GM23248 (cell line): Measurements from ENCODE around the gene ZNF689. TPM values are rescaled to one million over a fixed set of nuclear protein-coding genes. Genes with fewer than 3 reads are reported as not detected.
A peak's percentile ranks its signal among the peaks of the same experiment; 100 is the strongest.

Experiments
- DNase-seq: peaks from one replicate; pipeline ENCODE4 v3.0.0-alpha.2; 2015
- H2AFZ ChIP-seq: fragments of 200-600 bp; sonication (generic); 2 replicates; pipeline ENCODE4 v1.6.1; 2016; ENCODE audit warnings: antibody characterized with exemption
- H3F3A ChIP-seq: fragments of 200-600 bp; sonication (generic); 2 replicates; pipeline ENCODE4 v1.6.1; 2016; ENCODE audit warnings: mild to moderate bottlenecking, antibody characterized with exemption, mixed run types; ENCODE audit not compliant: insufficient read depth
- H3K27ac ChIP-seq: fragments of 200-600 bp; sonication (generic); 2 replicates; pipeline ENCODE4 v1.5.1; 2016; ENCODE audit warnings: mild to moderate bottlenecking
- H3K27me3 ChIP-seq: fragments of 200-600 bp; sonication (generic); replicated peaks from 2 replicates; pipeline ENCODE4 v1.6.1; 2016; ENCODE audit warnings: mild to moderate bottlenecking; ENCODE audit not compliant: insufficient read depth
- H3K36me3 ChIP-seq: fragments of 200-600 bp; sonication (generic); 2 replicates; pipeline ENCODE4 v1.6.1; 2016; ENCODE audit warnings: low read depth, mild to moderate bottlenecking
- H3K4me1 ChIP-seq: fragments of 200-600 bp; sonication (generic); 2 replicates; pipeline ENCODE4 v1.6.1; 2016; ENCODE audit warnings: mild to moderate bottlenecking; ENCODE audit not compliant: insufficient read depth
- H3K4me2 ChIP-seq: fragments of 200-600 bp; sonication (generic); one replicate; pipeline ENCODE4 v1.6.1; 2016; ENCODE audit warnings: mild to moderate bottlenecking; ENCODE audit not compliant: unreplicated experiment
- H3K4me3 ChIP-seq: fragments of 200-600 bp; sonication (generic); 2 replicates; pipeline ENCODE4 v1.5.1; 2016; ENCODE audit warnings: mild to moderate bottlenecking
- H3K79me2 ChIP-seq: fragments of 200-600 bp; sonication (generic); 2 replicates; pipeline ENCODE4 v1.6.1; 2016; ENCODE audit warnings: mild to moderate bottlenecking; ENCODE audit not compliant: insufficient read depth
- H3K9ac ChIP-seq: fragments of 200-600 bp; sonication (generic); 2 replicates; pipeline ENCODE4 v1.6.1; 2016; ENCODE audit warnings: mild to moderate bottlenecking
- H3K9me2 ChIP-seq: fragments of 200-600 bp; sonication (generic); 2 replicates; pipeline ENCODE4 v1.6.1; 2016; ENCODE audit warnings: mixed run types, mild to moderate bottlenecking, moderate library complexity; ENCODE audit not compliant: insufficient read depth
- H3K9me3 ChIP-seq: fragments of 200-600 bp; sonication (generic); one replicate; pipeline ENCODE4 v1.6.1; 2017; ENCODE audit warnings: low read depth
- H4K20me1 ChIP-seq: fragments of 200-600 bp; sonication (generic); 2 replicates; pipeline ENCODE4 v1.6.0; 2016; ENCODE audit not compliant: insufficient read depth
- EZH2 ChIP-seq: fragments of 200-600 bp; sonication (generic); IDR thresholded peaks from 2 replicates; pipeline ENCODE4 v1.6.1; 2018; ENCODE audit warnings: antibody characterized with exemption, mild to moderate bottlenecking; ENCODE audit not compliant: insufficient read depth, poor library complexity, severe bottlenecking
- EZH2phosphoT487 ChIP-seq: fragments of 200-600 bp; sonication (generic); IDR thresholded peaks from 2 replicates; pipeline ENCODE4 v1.6.1; 2018; ENCODE audit warnings: antibody characterized with exemption, moderate library complexity, mild to moderate bottlenecking, low read depth; ENCODE audit not compliant: insufficient read depth
- WGBS, 2 experiments: methylation state at CpG; one replicate each; pipeline ENCODE4 v1.1.6; 2015 to 2017; ENCODE audit warnings: low lambda C conversion rate in 2 of 2, low coverage in 1 of 2; ENCODE audit errors: missing lambda C conversion rate in 2 of 2; 5-methylcytosine and 5-hydroxymethylcytosine counted together
- in situ Hi-C: fragments of 300-500 bp; cut with MboI; formaldehyde crosslinking; loops from 2 replicates; pipeline ENCODE4 v1.15.0; 2020
- polyA plus RNA-seq: library from polyadenylated mRNA; unstranded; fragments of >200 nt; fragmentation: Nextera tagmentation; extraction: Ambion mirVana; gene quantifications from 2 replicates; pipeline ENCODE4 v1.2.1, GENCODE V29; 2016
- total RNA-seq: library from RNA; depleted of rRNA; stranded (reverse); fragments of >200 nt; shearing (Covaris generic); gene quantifications from 2 replicates; pipeline ENCODE4 v1.2.3, GENCODE V29; 2014

ZNF689 gene
- total and polyA plus RNA-seq, 2 experiments from 2014 or later, result 5.1 to 5.7 TPM

DNA sequence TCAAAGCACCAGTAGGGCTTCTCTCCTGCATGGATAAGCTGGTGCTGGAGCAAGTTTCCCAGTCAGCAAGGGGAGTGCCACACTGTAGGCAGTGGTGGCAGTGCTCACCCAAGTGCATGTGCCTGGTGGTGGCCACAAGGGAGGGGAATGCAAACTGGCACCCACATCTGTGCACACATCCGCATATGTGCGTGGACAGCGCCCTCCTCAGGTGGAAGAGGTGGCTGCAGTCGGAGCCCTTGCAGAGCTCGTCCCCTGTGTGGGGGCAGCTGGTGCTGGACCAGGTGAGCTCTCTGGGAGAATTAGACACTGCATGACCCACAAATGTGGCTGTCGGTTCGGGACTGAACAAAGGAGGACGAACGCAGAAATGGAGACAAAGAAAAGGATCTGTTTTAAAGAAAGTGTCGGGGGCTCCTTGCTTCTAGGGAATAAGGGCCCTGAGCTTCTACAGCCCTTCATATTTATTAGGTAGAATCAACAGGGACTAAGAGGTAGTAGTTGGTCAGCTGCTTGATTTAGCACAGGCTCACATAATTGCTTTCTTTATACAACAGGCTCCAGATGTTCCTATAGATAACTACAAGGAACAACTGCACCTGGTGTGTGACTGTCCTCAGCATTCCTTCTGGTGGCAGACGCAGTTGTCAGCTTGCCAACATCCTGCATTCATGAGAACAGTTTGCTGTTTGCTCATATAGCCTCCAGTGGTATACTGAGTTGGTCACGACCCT is 5.3 kb upstream of the ZNF689 start:
- Histone ChIP-seq H3K27ac (no peak overlapping the region), H2AFZ (no peak overlapping the region), H3K9me3 (no peaks in the 10 kb centered on the region), H3F3A (peaks cover 11% of the 10 kb centered on the region; the same call in 1 of the 2 replicates), H3K79me2 (no peaks in the 10 kb centered on the region), H3K9me2 (no peaks in the 10 kb centered on the region), H3K9ac (no peak overlapping the region), H3K4me1 (no peaks in the 10 kb centered on the region), H3K4me3 (no peak overlapping the region), H3K36me3 (no peaks in the 10 kb centered on the region), H3K4me2 (no peak overlapping the region), H3K27me3 (no peaks in the 10 kb centered on the region), H4K20me1 (no peaks in the 10 kb centered on the region)
- in situ Hi-C loops, result loop anchor here (25.0 kb wide), 1 partner anchor 478 kb away; no protein-coding TSS in a partner anchor
- TF ChIP-seq EZH2 (no peak), EZH2phosphoT487 (no peak)
- peak; percentile 63 for DNase-seq
- 27 to 39% methylated on average over 12 of the region's 12 CpGs for WGBS, 2 experiments

DNA sequence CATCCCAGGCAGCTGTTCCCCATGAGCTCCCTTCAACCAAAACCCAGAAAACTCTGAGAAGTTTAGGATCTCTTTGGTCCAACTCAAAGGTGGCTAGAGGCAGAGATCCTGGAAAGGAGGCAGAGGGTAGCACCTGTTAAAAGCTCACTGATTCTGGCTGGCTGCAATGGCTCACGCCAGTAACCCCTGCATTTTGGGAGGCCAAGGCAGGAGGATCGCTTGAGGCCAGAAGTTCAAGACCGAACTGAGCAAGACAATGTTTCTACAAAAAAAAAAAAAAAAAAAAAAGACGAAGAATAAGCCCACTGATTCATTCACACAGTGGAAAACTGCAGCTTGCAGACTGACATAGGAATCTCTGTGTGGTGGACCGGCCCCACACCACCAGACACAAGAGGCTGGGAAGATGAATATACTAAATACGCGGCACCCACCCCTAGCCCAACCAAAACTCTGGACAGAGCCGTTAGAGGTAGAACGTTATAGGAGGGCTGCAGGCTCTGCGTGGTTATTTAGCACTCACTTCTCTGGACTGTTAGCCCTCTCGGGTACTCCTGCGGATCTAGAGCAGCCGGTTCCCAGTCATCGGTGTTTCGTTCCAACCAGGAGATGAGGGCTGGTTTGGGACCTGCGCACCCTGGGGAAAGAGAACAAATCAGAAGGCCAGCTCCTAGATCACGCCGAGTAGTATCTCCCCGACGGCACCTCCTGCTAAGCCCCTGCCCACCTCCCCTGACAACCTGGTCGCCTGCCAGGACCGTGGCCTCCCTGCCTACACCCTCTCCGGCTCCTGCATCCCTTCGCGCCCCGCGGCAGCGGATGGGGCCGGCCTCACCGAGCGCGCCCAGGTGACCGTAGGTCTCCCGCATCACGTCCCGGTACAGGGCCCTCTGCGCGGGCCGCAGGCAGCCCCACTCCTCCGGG is 925 bp downstream of the ZNF689 start:
- Histone ChIP-seq H3K9ac (peak overlapping the region; percentile 95), H3K27ac (peak overlapping the region; percentile 77), H3K36me3 (0 out of 2 replicates have a peak, but pooled peaks cover under 1% of the 10 kb centered on the region), H3K79me2 (peaks cover 19% of the 10 kb centered on the region), H3F3A (no peaks in the 10 kb centered on the region), H3K9me3 (no peaks in the 10 kb centered on the region), H3K9me2 (no peaks in the 10 kb centered on the region), H2AFZ (peak overlapping the region; percentile 92), H3K27me3 (no peaks in the 10 kb centered on the region), H3K4me2 (peak overlapping the region; percentile 80), H4K20me1 (no peaks in the 10 kb centered on the region), H3K4me3 (peak overlapping the region; percentile 83), H3K4me1 (no peaks in the 10 kb centered on the region)
- peak; percentile 64 for DNase-seq
- in situ Hi-C loops, result loop anchor here (25.0 kb wide), 1 partner anchor 472 kb away; no protein-coding TSS in a partner anchor
- TF ChIP-seq EZH2 (no peak), EZH2phosphoT487 (no peak)
- 9% methylated on average over 40 of the region's 40 CpGs for WGBS, 2 experiments

DNA sequence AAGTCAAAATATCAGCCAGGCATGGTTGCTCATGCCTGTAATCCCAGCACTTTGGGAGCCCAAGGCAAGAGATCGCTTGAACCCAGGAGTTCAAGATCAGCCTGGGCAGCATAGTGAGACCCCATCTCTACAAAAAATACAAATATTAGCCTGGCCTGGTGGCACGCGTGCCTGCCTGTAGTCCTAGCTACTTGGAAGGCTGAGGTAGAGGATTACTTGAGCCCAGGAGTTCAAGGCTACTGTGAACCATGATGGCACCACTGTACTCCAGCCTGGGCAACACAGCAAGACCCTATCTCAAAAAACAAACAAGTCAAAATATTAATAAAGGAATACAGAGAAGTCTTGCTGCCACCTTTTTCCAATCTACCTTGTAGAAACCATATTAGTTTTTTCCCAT is 4.2 kb downstream of the ZNF689 start:
- Histone ChIP-seq H3F3A (peaks cover 23% of the 10 kb centered on the region), H3K79me2 (peaks cover 19% of the 10 kb centered on the region), H3K4me2 (no peak overlapping the region), H3K9ac (no peak overlapping the region), H3K27ac (no peak overlapping the region), H3K4me1 (peaks cover 17% of the 10 kb centered on the region), H4K20me1 (no peaks in the 10 kb centered on the region), H3K4me3 (no peak overlapping the region), H3K9me3 (no peaks in the 10 kb centered on the region), H3K36me3 (0 out of 2 replicates have a peak, but pooled peaks cover 10% of the 10 kb centered on the region), H3K27me3 (no peaks in the 10 kb centered on the region), H3K9me2 (no peaks in the 10 kb centered on the region), H2AFZ (no peak overlapping the region)
- in situ Hi-C loops, result loop anchor here (25.0 kb wide), 1 partner anchor 469 kb away; no protein-coding TSS in a partner anchor
- WGBS, 2 experiments, result 98 to 100% methylated on average over 3 of the region's 3 CpGs
- no peak for DNase-seq
- TF ChIP-seq EZH2phosphoT487 (no peak), EZH2 (no peak)

DNA sequence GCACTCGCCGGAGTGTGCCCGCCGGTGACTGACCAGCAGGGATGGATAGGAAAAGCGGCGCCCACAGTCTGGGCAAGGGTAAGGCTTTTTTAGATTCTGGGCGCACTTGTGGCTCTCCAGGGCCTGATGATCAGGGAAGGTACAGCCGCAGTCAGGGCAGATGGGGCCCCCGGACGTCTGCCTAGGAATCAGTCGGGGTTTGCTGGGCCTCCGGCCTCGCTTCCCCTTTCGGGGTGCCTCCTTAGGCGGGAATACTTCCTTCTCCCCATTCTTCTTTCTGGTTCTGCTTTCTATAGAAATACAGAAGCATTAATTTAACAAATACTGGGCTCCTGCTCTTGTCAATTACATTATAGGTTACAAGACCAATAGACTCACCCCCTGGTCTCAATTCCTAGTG is 5.0 kb downstream of the ZNF689 start:
- H2AFZ ChIP-seq, result no peak overlapping the region
- H3K36me3 ChIP-seq, result 0 out of 2 replicates have a peak, but pooled peaks cover 10% of the 10 kb centered on the region
- in situ Hi-C loops, result loop anchor here (25.0 kb wide), 1 partner anchor 468 kb away; no protein-coding TSS in a partner anchor
- DNase-seq, result no peak
- H3K9me3 ChIP-seq, result no peaks in the 10 kb centered on the region
- H3K79me2 ChIP-seq, result peaks cover 19% of the 10 kb centered on the region
- no peaks in the 10 kb centered on the region for H3K27me3 ChIP-seq
- H3K27ac ChIP-seq, result no peak overlapping the region
- H3K9ac ChIP-seq, result no peak overlapping the region
- no peaks in the 10 kb centered on the region for H3K9me2 ChIP-seq
- no peaks in the 10 kb centered on the region for H4K20me1 ChIP-seq
- no peak overlapping the region for H3K4me3 ChIP-seq
- H3F3A ChIP-seq, result peaks cover 23% of the 10 kb centered on the region
- 97 to 99% methylated on average over 13 to 15 of the region's 15 CpGs for WGBS, 2 experiments
- no peak for TF ChIP-seq EZH2
- TF ChIP-seq EZH2phosphoT487, result no peak
- peaks cover 17% of the 10 kb centered on the region for H3K4me1 ChIP-seq
- H3K4me2 ChIP-seq, result no peak overlapping the region
